ENCODE results near the gene FUBP1.
"Not testable (repeated sequence)": the region's sequence is repeated elsewhere in the genome, so short reads cannot be mapped to it uniquely, and the experiment has no call there.

Gene FUBP1

DNA sequence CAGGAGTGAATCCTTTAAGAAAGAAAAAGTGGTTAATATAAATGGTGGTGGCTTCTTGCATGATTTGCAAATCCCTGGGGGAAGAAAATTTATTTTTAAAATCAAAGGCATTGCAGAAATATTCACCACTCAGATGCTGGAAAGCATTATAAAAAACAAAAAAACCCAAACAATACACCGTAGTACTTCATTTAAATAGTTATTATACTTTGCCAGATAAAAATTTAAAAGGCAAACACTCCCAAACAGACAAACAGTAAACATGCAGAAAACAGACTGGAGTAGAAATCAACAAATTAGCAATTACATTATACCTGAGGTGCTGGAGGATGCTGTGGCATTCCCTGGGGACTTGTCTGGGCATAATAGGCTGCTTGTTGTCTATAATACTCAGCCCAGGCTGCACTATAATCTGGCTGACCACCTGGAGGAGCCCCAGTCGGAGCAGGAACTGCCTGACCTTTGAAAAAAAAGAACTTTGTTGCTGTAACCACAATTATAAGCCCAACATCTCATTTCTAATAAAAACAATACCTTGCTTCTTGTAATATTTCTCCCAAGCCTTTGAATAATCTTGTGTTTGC lies 29.9 kb downstream of the FUBP1 start:
- DNase-seq (ENCODE audit: low read depth in 2 of 2): no peak

DNA sequence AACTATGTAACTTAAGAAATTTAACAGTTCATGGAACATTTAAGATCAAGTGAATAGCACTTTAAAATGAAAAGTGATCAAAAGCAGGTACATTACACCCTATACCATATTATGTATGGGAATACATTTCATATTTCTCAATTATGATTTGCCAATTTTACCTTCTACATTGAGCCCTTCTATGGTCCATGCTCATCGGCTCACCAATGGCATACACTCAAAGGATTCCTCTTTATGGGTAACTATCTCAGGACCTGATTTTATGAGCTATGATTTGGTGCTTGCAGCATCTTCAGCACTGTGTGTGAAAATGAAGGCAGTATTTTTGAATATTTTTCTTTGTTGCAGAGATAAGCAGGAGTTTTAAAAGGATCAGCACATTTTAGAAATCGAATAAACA lies 33.5 kb downstream of the FUBP1 start:
- no peak for DNase-seq (ENCODE audit: low read depth in 2 of 2)

DNA sequence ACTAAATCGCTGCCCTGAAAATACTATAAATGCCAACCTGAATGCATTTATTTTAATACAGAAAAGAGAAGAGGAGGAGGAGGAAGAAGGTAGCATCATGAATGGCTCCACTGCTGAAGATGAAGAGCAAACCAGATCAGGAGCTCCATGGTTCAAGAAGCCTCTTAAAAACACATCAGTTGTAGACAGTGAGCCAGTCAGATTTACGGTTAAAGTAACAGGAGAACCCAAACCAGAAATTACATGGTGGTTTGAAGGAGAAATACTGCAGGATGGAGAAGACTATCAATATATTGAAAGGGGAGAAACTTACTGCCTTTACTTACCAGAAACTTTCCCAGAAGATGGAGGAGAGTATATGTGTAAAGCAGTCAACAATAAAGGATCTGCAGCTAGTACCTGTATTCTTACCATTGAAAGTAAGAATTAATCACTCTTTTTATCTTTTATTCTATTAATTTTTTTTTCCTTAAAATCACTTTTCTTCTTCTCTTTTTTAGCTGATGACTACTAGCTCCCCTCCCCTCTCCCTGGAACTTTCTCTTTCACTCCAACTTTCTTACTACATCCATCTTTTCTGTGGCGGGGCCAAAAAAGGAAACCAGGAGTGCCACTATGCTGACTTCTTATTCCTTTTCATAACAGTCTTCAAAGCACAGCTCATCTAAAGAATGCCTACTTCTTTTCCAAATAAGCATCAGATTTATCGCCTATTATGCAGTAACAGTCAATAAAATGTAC lies 36.3 kb downstream of the FUBP1 start:
- no peak for DNase-seq (ENCODE audit: low read depth in 2 of 2)

DNA sequence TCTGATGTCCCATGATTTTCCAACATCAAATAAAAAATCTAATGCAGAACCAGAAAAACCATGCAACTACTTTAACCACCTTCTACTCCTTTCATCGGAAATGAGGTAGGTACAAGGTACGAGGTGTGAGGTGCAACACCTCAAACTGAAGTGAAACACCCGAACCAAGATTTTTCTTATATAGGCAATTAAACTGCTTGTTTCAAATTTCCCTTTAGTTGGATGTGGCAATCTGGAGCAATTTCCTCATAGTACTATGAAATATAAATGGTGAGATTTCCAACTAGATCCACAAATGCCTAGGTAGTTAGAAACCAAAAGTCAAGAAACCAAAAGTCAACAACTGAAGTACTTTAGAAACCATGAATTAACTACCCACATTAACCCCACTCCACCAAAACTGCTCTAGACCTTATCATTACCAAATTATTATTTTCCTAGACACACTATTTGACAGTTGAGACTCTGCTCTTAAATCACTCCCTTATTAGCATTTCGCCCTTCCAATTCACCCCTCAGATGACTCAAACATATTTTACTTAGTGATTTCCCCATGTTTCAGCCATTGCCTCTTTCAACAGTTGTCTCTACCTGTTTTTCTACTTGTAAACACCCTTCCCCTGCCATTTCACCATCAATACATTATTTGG lies 37.8 kb downstream of the FUBP1 start:
- DNase-seq (ENCODE audit: low read depth in 2 of 2): no peak

DNA sequence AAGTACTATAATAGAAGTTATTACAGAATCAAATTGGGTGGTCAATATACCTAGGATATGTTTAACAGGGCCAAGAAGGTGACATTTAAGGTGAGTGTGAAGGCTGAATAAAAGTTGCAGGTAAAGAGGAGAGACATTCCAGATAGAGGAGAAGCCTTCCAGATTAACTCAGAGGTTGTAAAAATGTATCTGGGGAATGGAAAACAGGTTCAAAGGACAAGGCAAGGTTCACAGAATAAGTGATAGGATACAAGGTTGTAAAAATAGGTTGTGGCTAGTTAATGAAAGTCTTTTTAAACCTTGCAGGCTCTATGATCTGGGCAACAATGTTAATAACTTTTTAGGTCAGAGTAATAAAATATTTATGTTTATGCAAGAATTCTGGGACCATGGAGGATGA lies 40.2 kb downstream of the FUBP1 start:
- DNase-seq (ENCODE audit: low read depth in 2 of 2): no peak

DNA sequence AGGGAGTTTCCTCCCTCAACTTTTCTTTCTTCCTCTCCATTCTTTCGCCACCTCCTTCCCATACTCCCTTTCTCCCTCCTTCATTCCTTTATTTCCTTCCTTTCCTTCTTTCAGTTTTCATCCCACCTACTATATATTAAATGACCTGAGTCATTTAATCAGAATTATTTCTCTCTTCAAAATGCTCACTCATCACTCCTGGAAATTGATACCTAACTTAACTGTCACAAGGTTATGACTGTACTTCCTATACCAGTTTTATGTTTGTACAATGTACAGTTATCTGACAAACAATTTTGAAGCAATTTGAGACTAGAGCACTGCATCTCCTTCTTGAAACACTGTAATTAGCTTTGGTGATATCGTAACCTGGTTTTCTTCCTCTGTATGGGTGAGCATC lies 49.1 kb downstream of the FUBP1 start:
- no peak for DNase-seq (ENCODE audit: low read depth in 2 of 2)

DNA sequence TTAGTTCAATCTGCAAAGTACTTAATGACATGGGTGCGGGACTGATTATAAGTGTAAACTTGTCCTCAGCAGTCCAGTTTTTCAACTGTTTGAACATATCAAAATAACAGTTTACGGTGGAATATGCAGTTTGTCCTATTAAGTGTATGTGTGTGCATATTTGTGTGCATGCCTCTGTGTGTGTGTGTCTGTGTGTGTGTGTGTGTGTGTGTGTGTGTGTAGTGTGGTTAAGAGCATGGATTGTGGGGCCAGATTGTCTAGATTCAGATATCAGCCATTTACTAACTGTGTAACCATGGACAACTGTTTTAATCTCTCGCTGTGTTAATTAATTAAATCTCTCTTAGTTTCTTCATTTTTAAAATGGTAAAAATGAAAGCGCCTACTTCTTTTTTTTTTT lies 51.5 kb downstream of the FUBP1 start:
- no peak for DNase-seq (ENCODE audit: low read depth in 2 of 2)

DNA sequence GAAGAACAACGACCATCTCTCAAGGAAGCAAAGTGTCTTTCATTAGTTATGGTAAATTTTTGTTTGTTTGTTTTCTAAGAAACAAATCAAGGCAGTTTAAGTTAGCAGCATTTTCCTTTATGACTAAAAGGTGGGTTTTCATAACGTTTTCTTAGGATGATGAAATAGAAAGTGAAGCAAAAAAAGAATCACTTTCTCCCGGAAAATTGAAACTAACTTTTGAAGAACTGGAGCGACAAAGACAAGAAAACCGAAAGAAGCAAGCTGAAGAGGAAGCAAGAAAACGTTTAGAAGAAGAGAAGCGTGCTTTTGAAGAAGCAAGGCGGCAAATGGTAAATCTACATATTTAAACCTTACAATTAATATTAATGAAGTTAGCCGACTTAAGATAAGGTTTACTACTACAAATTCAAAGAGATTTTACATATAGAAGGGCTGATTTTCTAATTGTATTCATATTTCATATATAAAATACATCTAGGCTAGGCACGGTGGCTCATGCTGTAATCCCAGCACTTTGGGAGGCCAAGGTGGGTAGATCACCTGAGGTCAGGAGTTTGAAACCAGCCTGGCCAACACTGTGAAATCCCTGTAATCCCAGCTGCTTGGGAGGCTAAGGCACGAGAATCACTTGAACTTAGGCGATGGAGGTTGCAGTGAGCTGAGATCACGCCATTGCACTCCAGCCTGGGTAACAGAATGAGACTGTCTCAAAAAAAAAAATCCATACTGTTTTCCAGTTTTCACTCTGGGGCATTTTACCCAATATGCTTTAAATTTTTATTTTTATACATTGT lies 52.1 kb downstream of the FUBP1 start:
- DNase-seq (ENCODE audit: low read depth in 2 of 2): no peak

DNA sequence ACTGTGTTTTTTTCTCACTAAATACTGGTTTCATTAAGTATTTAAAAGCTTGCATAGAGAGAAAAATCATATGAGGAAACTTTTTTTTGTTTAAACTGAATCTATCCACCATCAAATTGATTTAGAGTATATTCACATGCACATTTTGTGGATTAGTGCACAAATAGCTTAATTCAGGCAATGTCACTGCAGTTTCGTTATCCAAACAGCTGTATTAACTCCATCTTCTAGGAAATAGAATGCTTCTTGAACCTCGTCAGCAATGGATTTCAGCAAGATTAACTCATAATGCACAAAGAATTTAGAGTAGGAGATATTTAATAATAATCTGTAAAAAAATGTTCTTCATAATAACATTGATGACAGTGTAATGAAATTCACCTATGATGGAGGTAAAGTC lies 52.9 kb downstream of the FUBP1 start:
- DNase-seq (ENCODE audit: low read depth in 2 of 2): no peak

DNA sequence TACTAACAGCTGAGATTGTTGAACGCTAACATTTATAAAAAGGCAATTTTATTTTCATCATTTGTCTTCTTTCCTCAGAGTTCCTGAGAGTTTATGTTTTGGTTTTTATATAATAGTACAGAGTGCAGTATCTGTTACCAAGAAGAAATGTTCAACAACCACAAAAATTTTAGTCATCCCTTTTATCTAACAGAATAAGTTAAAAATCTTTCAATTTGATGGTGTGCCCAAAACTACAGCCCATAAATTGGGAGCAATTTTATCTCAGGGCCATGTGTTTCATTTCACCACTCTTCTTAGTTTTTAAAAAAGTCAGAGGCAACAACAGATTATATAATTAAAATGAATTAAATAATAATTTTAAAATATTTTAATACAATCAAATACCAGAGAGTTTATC lies 53.4 kb downstream of the FUBP1 start:
- DNase-seq (ENCODE audit: low read depth in 2 of 2): no peak

DNA sequence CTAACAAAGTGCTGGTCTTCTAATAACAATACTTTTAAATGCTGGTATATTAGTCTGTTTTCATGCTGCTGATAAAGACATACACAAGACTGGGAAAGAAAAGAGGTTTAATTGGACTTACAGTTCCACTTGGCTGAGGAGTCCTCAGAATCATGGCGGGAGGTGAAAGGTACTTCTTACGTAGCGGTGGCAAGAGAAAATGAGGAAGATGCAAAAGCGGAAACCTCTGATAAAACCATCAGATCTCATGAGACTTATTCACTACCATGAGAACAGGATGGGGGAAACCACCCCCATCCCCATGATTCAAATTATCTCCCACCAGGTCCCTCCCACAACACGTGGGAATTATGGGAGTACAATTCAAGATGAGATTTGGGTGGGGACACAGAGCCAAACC lies 60.0 kb downstream of the FUBP1 start:
- not testable (repeated sequence) for DNase-seq (ENCODE audit: low read depth in 2 of 2)

DNA sequence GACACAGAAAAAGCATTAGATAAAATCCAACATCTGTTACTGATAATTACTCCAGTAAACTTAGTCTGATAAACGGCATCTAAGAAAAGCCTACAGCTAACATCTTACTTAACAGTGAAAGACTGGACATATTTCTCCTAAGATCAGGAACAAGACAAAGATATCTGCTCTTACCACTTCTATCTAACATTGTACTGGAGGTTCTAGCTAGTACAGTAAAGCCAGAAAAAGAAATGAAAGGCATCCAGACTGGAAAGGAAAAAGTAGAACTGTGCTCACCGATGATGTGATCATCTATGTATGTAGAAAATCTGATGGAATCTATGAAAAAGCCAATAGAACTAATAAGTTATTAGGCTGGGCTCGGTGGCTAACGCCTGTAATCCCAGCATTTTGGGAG lies 68.8 kb downstream of the FUBP1 start:
- no peak for DNase-seq (ENCODE audit: low read depth in 2 of 2)

DNA sequence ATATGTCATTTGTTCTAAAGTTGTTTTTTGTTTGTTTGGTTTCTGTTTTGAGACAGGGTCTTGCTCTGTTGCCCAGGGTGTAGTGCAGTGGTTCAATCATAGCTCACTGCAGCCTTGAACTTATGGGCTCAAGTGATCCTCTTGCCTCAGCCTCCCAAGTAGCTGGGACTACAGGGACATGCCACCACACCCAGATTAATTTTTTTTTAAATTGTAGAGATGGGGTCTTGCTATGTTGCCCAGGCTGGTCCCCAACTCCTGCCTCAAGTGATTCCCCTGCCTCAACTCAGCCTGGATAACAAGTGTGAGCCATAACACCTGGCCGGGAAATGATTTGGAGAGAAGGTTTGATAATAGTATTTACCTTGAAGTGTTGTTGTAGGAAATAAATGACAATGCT lies 72.2 kb downstream of the FUBP1 start:
- DNase-seq (ENCODE audit: low read depth in 2 of 2): no peak

DNA sequence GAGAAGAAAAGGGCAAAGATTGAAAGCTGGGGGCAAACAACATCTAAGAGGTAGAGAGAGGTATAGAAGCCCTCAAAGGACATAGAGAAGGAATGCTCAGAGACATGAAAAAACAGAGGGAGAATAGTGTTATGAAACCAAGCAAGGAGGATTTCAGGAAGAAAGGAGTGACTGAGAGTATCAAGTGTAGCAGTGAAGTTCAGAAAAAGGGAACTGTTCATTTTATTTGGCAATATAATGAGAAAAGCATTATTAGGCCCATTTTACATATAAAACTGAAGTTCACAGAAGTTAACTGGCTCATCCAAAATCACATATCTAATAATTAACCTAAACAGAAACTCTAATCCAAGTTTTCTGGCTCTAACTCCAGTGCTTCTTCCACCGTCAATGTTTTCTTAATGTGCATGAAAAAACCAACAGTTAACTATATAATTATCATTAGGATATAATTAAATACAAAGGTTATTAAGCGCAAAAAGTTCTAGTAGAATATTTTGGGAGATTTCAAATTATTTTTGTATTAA lies 72.8 kb downstream of the FUBP1 start:
- no peak for DNase-seq (ENCODE audit: low read depth in 2 of 2)

DNA sequence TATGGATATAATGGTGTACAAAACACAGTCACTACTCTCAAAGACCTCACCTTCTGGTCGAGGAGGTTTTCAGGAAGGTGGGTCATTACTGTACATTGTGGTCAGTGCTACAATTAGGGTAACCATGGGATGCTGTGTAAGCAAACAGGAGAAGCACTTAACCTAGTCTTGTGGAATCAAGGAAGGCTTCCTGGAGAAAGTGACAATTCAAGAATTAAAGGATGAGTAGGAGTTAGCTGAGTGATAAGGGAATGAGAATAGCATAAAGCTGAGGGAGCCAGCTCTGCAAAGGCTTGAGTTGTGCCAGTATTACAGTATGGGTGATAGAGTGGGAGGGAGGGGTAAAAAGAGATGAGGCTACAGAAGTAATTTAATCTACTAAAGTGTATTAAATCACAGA lies 73.3 kb downstream of the FUBP1 start:
- no peak for DNase-seq (ENCODE audit: low read depth in 2 of 2)

DNA sequence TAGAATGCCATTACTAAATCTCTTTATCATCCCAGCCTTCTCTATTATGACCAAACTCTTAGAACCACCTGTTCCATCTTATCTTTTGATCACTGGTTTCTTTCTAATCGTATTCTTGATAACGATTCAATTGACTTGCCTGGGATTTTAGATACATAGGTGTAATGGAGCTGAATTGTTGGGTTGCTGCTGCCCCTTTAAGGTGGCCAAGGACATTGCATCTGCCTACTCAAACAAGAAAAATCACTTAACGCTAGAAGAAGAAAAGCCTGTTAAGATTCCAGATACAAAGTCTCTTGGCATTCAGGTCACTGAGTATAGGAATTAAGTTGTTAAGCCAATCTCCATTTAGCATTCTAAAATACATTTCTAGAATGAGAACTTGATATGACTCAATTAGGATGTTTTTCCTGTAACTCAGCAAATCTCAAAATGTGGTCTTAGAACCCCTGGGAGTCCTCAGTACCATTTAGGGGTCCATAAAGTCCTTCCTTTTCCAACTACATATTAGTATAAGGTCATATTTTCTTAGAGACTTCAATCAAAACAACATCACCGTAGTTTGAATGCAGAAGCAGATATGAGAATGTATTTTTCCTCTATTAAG lies 78.1 kb downstream of the FUBP1 start:
- DNase-seq (ENCODE audit: low read depth in 2 of 2): no peak

DNA sequence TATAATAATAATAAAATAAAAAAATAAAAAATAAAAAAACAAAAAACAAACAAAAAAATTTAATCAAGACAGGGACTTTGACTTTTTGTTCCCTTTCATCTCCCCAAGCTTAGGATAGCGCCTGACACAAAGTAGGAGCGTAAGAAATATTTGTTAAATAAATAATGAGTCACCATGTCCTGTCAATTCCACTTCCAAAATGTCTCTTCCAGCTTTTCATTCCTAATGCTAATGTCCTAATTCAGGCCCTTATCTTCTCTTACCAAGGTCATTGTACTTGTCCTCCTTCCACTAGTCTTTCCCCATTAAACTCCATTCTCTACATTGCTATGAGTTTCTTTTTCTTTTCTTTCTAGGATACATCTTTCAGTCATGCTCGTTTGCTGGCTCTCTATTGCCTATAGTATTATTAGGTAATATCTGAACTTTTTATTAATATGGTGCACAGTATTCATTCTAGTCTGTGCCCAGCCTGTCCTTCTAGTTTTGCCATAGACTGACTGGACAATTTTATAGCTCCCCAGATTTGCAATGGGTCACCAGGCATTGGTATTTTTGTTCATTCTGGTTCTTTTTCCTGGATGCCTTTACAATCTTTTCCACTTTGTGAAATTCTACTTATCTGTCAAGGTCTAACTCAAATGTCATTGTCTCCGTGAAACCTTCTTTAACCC lies 79.1 kb downstream of the FUBP1 start:
- DNase-seq (ENCODE audit: low read depth in 2 of 2): no peak

All from activated CD4-positive, alpha-beta T cell treated with anti-CD3 and anti-CD28 coated beads for 24 hours (primary cell).